WTC11 (cell line): Measurements from ENCODE around the gene TMEM120B.

Experiments used
- ATF1 ChIP-seq: sonication (generic); formaldehyde crosslinking; IDR thresholded peaks from 2 replicates; pipeline ENCODE4 v1.8.1; 2023; ENCODE audit warnings: mild to moderate bottlenecking, moderate library complexity, missing genetic modification reagents
- RELA ChIP-seq: sonication (generic); formaldehyde crosslinking; IDR thresholded peaks from 2 replicates; pipeline ENCODE4 v1.8.1; 2022; ENCODE audit warnings: missing genetic modification reagents, mild to moderate bottlenecking, borderline replicate concordance
- TF ChIP-seq, protein P1 (sequence below): fragments of 200-600 bp; IDR thresholded peaks from 2 replicates; pipeline ENCODE4 v1.8.0; 2022; ENCODE audit warnings: antibody characterized with exemption

DNA sequence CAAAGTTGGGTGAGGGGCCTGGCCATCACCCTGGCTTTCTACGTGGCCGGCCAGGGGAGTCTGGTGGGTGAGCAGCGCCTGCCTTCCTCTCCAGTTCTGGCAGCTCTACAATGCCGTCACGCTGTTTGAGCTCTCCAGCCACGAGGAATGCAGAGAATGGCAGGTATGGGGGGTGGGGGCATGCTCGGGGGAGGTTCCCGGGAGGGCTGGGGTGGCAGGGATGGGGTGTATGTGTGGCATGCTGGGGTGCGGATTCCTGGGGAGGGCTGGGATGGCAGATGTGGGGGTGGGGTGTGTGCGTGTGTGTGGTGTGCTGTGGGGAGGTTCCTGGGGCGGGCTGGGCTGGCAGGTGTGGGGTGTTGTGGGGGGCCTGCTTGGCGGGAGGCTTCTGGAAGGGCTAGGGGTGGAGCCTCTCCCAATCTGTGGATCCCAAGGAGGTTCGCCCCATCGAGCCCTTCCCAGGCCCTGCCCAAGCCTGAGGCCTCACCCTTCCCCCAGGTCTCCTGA is 62.5 kb downstream of the TMEM120B start:
- TF ChIP-seq ATF1 (CRISPR knock-in tag): no peak
- no peak for TF ChIP-seq RELA (CRISPR knock-in tag)
- TF ChIP-seq, protein P1, sequence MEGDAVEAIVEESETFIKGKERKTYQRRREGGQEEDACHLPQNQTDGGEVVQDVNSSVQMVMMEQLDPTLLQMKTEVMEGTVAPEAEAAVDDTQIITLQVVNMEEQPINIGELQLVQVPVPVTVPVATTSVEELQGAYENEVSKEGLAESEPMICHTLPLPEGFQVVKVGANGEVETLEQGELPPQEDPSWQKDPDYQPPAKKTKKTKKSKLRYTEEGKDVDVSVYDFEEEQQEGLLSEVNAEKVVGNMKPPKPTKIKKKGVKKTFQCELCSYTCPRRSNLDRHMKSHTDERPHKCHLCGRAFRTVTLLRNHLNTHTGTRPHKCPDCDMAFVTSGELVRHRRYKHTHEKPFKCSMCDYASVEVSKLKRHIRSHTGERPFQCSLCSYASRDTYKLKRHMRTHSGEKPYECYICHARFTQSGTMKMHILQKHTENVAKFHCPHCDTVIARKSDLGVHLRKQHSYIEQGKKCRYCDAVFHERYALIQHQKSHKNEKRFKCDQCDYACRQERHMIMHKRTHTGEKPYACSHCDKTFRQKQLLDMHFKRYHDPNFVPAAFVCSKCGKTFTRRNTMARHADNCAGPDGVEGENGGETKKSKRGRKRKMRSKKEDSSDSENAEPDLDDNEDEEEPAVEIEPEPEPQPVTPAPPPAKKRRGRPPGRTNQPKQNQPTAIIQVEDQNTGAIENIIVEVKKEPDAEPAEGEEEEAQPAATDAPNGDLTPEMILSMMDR: no peak
